Anterior cingulate cortex (tissue), 58 donors: ENCODE measurements around the gene ZSWIM6.

Experiments
- DNase-seq, 58 donors: peaks; one replicate each; lab custom pipeline; 2025; lab: John Stamatoyannopoulos, UW

Gene ZSWIM6

DNA sequence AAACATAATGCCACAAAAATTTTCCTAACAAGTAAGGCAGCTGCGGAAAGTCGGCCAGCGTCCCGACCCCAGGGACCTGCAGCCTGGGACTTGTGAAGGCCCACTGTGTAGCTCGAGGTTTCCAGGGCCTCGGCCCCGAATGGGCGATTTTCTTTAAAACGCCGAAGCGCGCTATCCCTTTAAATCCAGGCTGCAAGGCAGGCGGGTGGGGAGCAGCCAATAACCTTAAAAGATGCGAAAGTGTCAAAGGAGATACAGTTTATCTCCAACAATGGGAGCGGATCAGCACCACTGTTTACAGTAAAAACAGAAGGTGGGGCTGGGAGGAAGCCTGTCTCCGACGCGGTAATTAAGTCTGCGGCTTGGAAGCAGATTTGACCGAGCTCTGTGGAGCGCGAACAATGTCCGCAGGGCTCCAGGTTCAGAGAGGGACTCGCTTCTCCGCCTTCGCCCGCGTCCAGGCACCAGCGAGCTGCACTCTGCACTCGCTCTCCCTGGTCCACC is 1.7 kb upstream of the ZSWIM6 start:
- peak in 30 of 58 donors; percentile 19 to 81 (median 62) for DNase-seq

DNA sequence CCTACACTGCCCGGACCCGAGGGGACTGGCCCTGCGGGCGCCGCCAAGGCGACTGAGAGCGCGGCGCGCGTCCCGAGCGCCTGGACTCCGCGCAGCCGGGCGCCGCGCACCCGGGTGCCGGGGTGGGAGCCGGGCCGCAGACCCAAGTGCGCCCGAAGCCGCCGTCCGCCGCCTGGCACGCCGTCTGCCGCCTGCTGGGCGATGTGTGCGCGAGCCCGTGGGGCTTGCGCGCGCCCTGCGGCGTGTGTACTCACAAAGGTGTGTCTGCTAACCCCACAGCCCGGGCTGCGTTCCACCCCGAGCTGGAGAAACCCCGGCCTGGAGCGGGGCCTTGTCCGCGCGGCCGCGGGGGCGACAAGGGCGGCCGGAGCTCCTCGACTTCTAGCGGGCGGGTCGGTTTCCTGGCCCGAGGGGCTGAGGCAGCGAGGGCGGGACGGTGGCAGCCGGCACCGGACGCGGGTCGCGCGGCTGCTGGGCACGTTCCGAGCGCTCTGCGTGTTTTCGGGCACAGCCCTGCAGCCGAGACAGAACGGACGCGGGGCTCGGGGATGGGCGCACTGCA is 1.1 kb upstream of the ZSWIM6 start:
- DNase-seq: peak in 52 of 58 donors; percentile 24 to 84 (median 69)

DNA sequence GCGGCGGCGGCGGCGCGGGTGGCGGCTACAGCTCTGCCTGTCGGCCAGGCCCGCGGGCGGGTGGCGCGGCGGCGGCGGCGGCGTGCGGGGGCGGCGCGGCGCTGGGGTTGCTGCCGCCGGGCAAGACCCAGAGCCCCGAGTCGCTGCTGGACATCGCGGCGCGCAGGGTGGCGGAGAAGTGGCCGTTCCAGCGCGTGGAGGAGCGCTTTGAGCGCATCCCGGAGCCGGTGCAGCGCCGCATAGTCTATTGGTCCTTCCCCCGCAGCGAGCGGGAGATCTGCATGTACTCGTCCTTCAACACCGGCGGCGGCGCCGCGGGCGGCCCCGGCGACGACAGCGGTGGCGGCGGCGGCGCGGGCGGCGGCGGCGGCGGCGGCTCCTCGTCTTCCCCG is 296 bp downstream of the ZSWIM6 start:
- DNase-seq: peak in 12 of 58 donors; percentile 25 to 62 (median 50)

DNA sequence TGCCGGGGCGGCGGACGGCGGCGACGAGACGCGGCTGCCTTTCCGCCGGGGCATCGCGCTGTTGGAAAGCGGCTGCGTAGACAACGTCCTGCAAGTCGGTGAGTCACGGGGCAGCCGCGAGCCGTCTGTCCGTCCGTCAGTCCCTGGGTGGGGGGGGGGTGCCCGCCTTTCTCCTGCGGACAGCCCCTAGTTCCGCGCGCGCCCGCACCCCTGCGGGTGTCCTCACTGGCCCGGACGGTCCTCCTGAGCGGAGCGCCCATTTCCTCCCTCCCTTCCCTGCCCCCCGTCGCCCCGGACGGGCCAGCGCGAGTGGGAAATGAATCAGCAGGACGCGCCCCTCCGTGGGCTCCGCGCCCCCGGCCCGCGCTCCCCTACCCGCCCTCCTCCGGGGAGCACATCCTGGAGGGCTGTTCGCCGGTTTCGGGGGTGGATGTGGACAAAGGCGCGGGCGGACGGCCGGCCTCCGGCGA is 828 bp downstream of the ZSWIM6 start:
- DNase-seq: peak in 24 of 58 donors; percentile 8 to 73 (median 41)

DNA sequence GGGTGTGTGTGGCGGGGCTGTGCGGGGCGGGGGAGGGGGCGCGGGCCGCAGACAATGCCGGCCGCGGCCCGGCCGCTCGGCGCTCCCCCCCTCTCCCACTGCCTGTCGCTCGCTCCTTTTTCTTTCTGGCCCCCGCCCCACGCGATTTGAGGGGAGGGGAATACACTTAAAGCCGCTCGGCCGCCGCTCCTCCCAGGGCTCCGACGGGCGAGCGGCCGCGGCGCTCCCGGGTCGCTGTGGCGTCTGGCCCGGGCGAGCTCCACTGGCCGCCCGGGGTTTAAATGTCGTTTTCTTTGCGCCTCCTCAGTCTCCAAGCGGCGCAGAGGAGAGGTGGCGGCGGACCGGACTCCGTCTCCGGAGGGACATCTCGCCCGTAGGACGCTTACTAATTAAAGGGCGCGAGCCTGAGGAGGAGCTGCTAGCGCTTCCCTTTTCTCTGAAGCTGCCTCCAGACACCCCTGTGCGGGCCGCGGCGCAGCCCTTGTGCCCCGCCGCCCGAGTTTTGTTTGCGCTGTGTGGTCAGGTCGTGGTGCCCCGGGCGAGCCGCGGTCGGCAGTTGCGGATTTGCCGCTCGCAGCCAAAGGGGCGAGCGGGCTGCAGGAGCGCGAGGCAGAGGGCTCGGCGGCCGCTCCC is 1.4 kb downstream of the ZSWIM6 start:
- DNase-seq: peak in 16 of 58 donors; percentile 23 to 63 (median 44)

DNA sequence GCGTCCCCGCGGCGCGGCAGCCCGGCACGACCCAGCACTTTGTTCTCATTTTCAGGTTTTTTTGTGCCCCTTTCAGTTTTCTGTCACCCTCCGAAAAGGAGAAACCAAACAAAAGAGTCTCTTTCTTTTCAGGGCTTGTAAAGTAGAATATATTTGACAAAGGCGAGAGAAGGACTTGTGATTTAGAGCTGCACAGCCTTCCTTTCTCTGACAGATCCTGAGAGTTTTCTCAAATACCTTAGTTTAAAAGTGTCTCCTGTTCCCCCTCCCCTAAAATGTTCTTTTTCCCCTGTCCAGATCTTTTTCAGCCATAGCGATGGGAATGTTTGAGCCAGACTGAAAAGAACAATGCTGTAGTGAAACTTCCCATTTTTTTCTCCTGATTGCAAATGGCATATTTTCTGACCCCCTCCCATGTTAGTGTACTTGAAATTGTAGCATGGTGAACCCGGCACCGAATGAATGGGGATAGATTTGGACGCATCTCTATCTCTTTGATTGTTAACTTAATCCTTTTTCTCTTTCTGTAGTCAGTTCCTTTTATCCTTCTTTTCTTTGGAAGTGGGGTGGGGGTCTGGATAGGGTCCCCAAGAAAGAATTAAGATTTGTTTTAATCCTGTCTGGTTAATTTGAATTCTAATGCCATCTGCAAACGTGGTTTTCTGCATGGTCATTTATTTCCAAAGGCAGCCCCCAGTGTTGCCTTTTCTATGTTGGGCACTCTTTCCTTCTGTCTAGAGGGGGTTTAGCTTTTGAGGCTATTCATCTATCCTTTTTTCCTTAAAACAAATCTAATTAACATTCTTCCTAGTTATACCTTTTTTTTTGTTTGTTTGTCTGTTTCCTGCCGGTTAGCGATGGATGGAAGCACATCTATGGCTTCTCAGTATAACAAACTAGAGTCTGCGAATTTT is 2.2 kb downstream of the ZSWIM6 start:
- DNase-seq: no peak

DNA sequence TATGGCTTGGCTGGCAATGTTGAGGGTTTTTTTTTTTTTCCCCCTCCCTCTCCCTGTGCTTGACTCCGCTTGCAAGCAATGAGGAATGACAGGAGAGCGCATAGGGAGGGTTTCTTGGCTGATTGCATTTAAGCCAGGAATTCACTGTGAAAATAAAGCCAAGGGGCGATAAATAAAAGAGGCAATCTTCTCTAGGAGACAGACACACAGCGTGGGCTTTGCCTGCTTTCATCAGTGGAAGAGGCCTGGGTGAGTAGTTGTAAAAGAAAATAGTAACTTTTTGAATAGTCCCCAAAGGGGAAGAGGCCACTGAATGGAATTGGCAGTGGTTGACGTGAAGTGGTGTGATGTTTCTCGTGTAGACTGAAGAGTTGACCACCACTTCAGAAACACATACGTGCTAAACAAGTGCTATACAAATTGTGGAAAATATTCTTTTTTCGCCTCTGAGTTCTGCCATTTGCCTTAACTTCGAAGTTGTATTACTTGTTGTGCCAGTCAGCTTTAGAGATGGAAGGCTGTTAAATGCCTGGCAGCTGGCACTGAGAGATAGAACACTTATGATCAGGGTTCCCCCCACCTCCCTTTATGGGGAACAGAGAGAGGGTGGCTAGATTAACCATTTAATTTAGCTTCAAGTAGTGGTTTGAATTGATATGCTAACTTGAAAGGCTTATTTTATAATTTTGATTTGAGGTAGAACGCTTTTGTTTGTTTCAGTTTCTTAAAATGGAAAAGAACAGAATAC is 3.0 kb downstream of the ZSWIM6 start:
- DNase-seq: peak in 3 of 58 donors; percentile 10 to 58 (median 13)

DNA sequence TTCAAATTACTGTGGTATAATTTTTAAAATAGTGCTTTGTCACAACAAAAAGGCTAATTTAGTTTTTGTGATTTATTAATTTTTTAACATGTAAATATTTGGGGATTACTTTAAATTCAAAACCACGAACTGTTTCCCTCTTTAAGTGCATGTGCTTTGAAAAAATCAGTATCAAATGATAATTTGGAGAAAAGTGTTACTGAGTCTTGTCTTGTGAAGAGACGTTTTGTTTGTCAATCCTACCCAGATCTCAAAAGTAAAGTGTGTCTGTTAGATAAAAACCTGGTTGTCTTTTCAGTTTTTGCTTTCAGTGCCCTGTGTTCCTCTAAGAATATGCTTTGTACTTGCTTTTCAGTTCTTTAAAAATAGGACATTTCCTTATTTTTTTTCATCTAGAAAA is 7.7 kb downstream of the ZSWIM6 start:
- DNase-seq: no peak

DNA sequence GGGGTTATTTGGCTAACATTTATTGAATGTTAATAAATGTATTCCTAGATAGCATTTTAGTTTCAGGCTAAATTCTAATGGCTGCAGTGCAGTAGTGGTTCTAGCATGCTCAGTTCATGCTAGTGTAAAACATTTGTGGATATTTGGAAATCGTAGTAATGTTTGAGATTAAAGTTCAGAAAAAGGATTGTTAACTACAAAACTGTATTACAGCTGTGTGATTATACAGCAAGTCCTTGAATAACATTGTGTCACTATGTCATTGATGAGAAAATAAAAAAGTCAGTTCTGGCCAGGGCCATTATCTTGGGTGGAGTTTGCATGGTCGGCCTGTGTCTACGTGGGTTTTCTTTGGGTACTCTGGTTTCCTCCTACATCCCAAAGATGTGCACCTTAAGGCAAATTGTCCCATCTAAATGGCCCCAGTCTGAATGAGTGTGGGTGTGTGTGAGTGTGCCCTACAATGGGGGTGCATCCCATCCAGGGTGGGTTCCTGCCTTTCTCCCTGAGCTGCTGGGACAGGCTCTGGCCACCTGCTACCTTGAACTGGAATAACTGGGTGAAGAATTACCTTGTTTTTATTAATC is 8.8 kb downstream of the ZSWIM6 start:
- DNase-seq: no peak

DNA sequence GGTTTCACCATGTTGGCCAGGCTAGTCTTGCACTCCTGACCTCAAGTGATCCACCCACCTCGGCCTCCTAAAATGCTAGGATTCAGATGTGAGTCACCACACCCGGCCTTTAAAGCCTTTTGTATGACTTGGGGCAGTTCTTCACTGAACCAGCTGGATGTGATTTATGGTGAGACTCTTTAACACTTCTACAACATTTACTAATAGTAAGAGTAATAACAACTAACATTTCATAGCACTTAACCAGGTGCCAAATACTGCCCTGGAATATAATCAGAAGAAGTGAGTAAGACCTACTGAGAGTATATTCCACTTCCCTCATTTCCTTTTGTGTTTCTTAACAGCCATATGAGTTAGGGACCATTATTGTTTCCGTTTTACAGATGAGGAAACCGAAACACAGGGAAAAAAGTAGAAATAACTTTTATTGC is 10.0 kb downstream of the ZSWIM6 start:
- DNase-seq: no peak

DNA sequence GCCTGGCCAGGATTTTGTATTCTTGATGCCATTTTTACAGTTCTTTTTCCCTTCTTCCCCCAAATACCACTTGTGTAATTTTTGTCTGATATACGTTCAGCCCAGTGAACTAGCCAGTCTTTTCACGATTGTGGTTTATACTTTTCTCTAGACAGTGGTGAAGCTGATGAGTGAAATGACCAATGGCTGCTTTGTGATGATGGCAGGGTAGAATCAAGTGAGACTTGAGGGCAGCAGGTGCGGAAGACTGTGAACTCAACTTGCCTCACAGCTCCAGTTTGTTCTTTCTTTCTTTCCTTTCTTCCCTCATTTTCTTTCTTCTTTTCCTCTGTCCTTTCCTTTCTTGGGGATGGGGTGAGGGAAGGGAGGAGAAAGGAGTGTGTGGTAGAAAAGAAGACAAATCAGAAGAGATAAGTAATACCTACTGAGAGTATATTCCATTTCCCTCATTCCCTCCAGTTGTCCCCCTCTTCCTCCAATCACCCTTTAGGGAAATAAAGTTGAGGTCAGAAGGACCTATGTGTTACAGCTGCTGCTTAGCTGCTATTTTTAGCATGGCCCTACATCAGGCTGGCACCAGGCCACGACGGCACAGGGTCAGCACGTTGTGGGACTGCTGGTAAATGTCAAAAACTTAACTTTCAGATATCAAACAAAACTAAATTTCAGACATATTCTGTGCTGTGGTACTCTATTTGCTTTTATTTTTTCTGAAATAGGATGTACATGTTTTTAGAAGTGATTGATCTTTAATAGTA is 12.3 kb downstream of the ZSWIM6 start:
- DNase-seq: peak in 1 of 58 donors; percentile 25

DNA sequence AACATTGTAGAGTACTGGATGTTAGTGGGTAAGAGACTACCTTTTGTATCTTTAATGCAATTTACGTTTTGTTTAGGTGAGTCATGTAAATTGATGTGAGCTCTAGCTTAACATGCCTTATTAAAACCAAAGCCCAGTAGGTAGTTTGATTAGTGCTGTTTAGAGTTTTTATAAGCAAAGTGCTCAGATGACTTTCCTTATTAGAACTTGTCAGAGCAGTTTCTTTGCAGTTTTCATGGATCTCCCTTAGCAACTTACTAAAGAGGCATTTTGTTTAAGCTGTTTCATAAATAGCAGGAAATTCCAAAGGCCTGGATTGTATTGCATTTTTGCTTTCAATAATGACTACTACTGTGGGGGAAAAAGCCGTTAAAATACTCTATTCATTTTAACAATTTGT is 14.5 kb downstream of the ZSWIM6 start:
- DNase-seq: no peak

DNA sequence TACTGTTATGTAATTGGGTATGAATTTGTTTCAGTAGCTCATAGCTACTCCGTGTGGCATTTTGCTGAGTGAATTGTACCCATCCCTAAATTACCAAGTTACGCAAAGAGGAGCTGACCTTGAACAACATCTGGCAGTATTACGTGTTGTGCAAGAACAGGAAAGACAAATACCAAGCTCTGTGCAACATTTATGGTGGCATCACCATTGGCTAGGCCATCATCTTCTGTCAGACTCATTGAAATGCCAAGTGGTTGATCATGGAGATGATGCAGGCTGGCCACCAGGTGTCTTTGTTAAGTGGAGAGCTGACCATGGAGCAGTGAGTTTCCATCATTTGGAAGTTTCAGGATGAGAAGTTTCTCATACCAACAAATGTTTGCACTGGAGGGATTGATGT is 15.0 kb downstream of the ZSWIM6 start:
- no peak for DNase-seq

DNA sequence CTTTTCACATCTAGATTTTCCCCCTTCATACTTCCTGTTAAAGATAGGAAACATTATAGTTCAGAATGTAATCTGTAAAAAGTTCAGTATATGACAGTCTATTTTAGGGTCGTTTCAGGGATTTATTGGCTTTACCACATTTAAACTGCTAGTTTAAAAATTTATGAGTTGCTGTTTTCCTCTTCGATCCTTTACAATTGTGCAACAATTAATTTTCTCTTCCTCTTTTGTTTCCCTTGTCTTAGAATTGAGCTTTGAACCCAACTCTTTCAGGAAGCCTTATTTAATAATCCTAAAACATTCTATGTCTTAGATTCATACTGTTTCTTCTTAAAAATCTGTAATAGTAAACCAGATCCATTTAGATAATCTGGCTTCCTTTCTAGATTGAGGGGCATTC is 16.4 kb downstream of the ZSWIM6 start:
- no peak for DNase-seq

DNA sequence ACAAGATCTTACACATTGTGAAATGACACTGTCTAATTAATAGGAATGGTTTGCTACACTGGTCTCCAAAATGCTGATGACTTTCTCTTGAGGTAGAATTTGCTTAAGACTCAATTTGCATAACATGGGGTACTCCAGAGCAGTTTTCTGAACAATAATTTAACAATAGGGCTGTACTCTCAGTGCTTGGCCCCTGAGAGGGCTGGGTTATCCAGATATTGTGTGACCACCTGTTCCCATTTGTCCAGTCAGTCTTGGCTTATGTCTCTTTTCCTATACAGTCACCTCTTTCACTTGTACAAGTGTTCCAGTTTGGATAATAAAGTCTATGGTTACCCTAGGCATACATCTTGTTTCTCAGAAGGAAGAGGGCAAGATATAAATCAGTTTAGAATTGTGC is 17.9 kb downstream of the ZSWIM6 start:
- DNase-seq: no peak

DNA sequence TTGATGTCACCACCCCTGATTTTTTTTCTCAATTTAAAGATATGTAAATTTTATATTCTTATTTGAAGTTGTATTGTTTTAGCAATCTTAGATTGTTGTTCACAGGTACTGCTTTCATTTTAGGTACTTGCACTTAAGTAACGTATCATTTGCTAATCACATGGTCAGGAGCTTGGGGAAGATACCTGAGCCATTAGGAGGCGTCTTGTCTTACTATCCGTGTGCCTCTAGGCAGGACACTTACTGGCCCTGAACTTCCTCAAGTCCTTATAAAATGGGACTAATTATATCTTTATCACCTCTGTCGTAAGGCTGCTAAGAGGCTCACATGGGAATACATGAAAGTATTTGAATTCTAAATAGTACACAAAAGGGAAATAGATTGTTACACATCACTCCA is 18.5 kb downstream of the ZSWIM6 start:
- DNase-seq: no peak

DNA sequence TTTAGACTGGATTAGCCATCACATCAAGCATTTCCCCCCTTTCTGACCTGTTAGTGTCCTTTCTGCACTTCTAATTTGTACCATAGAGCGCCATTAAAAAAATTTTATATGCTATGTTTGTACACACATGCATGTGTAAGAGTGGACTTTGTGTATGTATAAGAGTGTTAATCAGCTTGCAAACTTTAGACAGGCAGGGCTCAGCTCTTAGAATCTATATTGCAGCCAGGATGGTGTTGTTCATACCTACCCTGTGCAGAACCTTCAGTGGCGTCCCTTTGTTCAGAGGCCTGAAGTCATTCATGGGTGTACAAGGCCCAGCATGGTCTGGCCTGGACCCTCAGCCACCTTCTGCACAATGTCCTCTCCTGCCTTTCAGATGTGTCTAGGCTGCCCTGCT is 19.7 kb downstream of the ZSWIM6 start:
- no peak for DNase-seq

DNA sequence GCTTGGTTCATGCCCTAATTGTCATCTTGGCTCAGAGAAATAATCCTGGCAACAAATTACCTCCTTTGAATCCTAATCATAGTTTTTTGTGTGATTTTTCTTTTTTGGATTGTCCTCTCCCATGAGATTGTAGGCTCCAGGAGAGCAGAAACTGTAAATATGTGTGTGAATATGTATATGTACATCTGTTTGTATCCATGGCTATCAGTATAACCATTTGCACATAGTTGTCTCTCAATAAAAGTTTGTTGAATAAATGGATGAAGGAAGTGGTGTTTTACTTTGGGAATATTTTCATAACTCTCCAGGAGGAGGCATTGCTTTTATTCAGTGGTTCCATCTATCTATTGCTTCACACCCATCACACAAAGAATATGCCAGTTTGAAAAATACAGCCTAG is 20.1 kb downstream of the ZSWIM6 start:
- no peak for DNase-seq

DNA sequence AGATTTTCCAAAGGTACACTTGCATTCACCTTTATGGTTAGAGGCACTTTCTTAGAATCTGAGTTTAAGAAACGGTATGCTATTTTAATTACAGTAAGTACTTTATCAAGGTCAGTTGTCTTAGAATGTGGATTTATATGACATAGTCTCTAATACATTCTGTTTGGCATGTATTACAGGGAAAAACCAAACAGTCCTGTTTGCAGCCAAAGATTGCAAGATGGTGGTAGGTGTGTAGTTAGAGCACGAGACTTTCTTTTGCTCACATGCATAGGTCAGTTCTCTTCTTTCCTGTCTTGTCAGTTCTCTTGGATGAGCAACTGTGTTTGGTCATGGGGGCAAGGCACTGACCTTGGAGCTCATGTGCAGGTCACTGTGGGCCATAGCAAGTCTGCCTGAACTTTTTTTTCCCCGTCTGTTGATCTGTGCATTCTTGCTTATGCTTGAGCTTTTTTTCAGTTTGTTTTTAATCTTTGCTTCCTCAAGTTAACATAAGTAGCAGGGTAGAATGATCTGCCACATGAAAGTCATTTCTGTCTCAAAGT is 20.6 kb downstream of the ZSWIM6 start:
- no peak for DNase-seq
